ENCODE results near the gene FOXK1. TPM values are rescaled to one million over a fixed set of nuclear protein-coding genes. Genes with fewer than 3 reads are reported as not detected.

Gene FOXK1
- total and polyA plus RNA-seq, 9 donors = 5.8 to 43.9 (median 32.6) TPM

DNA sequence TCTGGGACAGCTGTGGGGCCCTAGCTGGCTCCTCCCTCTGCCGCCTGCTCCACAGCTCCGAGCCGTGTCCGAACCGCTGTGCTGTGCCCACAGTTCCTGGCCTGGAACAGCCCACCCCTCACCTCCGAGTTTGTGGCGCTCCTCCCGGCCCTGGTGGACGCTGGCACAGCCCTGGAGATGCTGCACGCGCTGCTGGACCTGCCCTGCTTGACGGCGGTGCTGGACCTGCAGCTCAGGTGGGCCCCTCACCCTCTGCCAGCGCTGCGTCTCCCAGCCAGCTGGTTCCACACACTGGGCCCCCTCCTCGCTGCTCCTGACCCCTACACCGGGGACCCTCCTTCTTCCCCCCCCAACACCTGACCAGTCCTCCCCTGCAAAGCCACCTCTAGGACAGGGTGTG is 105.4 kb downstream of the FOXK1 start:
- Histone ChIP-seq H3K27ac (no peak overlapping the region), H3K4me1 (ENCODE audit: insufficient read depth) (no peaks in the 10 kb centered on the region), H3K9me3 (no peaks in the 10 kb centered on the region), H3K36me3 (no peaks in the 10 kb centered on the region), H3K4me3 (no peak overlapping the region), H3K27me3 (no peaks in the 10 kb centered on the region)
- TF ChIP-seq EP300 (IDR thresholded peaks at IDR 0.05) (no peak), POLR2A (IDR thresholded peaks at IDR 0.05) (no peak)
- TF ChIP-seq, protein P1, sequence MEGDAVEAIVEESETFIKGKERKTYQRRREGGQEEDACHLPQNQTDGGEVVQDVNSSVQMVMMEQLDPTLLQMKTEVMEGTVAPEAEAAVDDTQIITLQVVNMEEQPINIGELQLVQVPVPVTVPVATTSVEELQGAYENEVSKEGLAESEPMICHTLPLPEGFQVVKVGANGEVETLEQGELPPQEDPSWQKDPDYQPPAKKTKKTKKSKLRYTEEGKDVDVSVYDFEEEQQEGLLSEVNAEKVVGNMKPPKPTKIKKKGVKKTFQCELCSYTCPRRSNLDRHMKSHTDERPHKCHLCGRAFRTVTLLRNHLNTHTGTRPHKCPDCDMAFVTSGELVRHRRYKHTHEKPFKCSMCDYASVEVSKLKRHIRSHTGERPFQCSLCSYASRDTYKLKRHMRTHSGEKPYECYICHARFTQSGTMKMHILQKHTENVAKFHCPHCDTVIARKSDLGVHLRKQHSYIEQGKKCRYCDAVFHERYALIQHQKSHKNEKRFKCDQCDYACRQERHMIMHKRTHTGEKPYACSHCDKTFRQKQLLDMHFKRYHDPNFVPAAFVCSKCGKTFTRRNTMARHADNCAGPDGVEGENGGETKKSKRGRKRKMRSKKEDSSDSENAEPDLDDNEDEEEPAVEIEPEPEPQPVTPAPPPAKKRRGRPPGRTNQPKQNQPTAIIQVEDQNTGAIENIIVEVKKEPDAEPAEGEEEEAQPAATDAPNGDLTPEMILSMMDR (IDR thresholded peaks at IDR 0.05) = no peak
- intact Hi-C loops (cut with DNase I) = no loop called here
- peak in 1 of 5 donors; percentile 26 for DNase-seq
- 86 to 91% (median 86%) methylated on average over 17 of the region's 17 CpGs for WGBS, 3 donors

DNA sequence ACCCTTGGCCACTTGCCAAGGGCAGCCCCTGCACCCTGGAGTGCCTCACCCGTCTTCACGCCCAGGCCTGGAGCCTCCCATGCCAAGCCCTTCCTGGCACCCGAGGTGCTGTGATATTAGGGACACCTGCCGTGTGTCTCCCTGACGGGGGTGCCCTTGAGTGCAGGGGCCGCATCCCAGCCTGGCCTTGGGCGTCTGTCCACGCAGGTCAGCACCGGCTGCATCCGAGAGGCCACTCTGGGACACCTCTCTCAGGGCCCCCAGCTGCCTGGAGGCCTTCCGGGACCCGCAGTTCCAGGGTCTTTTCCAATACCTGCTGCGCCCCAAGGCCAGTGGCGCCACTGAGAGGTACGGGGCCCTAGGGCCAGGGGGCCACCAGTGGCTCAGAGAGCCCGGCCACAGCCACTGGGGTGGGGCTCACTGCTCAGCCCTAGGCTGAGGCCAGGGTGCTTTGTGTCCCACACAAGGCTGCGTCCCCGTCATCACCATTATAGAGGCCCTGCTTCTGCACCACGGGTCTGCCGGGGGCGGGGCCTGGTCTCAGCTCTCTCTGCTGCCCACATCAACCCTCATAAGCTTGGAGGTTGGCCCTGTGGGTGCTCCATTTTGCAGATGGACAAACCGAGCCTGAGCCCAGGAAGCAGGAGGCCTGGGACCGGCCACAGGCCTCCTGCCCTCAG is 106.0 kb downstream of the FOXK1 start:
- H3K4me3 ChIP-seq = no peak overlapping the region
- TF ChIP-seq, protein P1 (IDR thresholded peaks at IDR 0.05) = no peak
- TF ChIP-seq POLR2A (IDR thresholded peaks at IDR 0.05) (no peak), EP300 (IDR thresholded peaks at IDR 0.05) (no peak)
- H3K36me3 ChIP-seq = no peaks in the 10 kb centered on the region
- WGBS, 3 donors = 76 to 86% (median 83%) methylated on average over 20 to 23 of the region's 23 CpGs
- H3K27me3 ChIP-seq = no peaks in the 10 kb centered on the region
- intact Hi-C loops (cut with DNase I) = no loop called here
- no peaks in the 10 kb centered on the region for H3K9me3 ChIP-seq
- DNase-seq = peak in 2 of 5 donors; percentile 38
- no peak overlapping the region for H3K27ac ChIP-seq
- H3K4me1 ChIP-seq (ENCODE audit: insufficient read depth) = peaks cover 1% of the 10 kb centered on the region

GRCh38 chr7:4788627-4789189 is 106.6 kb downstream of the FOXK1 start:
- intact Hi-C loops (cut with DNase I) = no loop called here
- 93 to 95% (median 93%) methylated on average over 27 of the region's 27 CpGs for WGBS, 3 donors
- Histone ChIP-seq H3K4me3 (no peak overlapping the region), H3K4me1 (ENCODE audit: insufficient read depth) (peaks cover 1% of the 10 kb centered on the region), H3K27ac (no peak overlapping the region), H3K36me3 (no peaks in the 10 kb centered on the region), H3K9me3 (no peaks in the 10 kb centered on the region), H3K27me3 (no peaks in the 10 kb centered on the region)
- TF ChIP-seq, protein P1 (IDR thresholded peaks at IDR 0.05) = no peak
- TF ChIP-seq EP300 (IDR thresholded peaks at IDR 0.05) (no peak), POLR2A (IDR thresholded peaks at IDR 0.05) (no peak)
- DNase-seq = no peak

DNA sequence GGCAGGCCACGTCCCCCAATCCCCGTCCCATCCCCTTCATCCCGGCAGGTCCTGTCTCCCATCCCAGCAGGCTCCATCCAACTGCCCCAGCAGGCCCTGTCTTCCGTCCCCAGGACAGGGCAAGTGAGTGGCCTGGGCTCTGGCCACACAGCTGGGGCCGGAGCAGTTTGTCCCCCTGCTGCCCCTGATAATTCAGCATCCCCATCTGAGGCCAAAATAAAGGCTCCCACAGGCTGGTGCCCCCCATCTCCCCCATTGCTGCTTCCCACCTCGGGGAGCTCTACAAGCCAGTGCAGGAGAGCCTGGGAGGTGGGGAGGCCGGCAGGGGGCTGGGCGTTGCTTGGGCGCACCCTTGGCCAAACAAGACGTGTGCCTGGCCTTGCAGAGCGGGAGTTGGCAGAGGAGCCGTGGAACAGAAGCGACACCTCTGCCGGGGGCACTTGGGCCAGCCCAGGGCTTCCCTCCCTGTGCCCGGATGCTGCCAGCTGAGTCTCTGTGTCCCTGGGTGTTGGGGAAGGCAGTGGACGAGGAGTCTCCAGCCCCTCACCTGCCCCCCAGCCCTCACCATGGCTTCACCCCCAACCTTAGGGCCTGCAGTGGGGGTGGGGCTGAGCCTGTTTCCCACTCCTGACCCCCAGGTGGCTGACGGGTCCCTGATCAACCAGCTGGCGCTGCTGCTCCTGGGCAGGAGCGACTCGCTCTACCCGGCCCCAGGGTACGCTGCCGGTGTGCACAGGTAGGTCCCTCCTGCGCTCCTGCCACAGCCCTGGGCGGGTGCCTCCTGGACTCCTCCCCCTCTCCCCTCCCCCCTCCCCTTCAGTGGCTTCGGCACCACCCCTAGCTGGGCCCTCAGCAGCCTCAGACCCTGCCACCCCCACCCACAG is 107.3 kb downstream of the FOXK1 start:
- Histone ChIP-seq H3K36me3 (no peaks in the 10 kb centered on the region), H3K27ac (no peak overlapping the region), H3K4me3 (no peak overlapping the region), H3K9me3 (no peaks in the 10 kb centered on the region), H3K27me3 (no peaks in the 10 kb centered on the region), H3K4me1 (ENCODE audit: insufficient read depth) (peaks cover 1% of the 10 kb centered on the region)
- 86 to 89% (median 88%) methylated on average over 26 of the region's 26 CpGs for WGBS, 3 donors
- peak in 1 of 5 donors; percentile 24 for DNase-seq
- TF ChIP-seq, protein P1 (IDR thresholded peaks at IDR 0.05) = no peak
- TF ChIP-seq EP300 (IDR thresholded peaks at IDR 0.05) = no peak
- TF ChIP-seq POLR2A (IDR thresholded peaks at IDR 0.05) = no peak
- intact Hi-C loops (cut with DNase I) = loop anchor here in 2 of 4 donors (5.0 to 10.0 kb wide), 3 partner anchors 93 to 1802 kb away; partner anchors contain the start of gene RADIL (in 1 of the 2)

Data from ovary (tissue), 9 donors.